NK-92 treated with Interleukin-12 subunit alpha and Interleukin-12 subunit beta, amount 100 ng/mL, for 24 hours (cell line): ENCODE results near the gene PHC2.
A peak's percentile ranks its signal among the peaks of the same experiment; 100 is the strongest.

ENCODE experiments used
- DNase-seq: peaks from one replicate; lab custom pipeline; 2025; lab: John Stamatoyannopoulos, UW

PHC2 gene

DNA sequence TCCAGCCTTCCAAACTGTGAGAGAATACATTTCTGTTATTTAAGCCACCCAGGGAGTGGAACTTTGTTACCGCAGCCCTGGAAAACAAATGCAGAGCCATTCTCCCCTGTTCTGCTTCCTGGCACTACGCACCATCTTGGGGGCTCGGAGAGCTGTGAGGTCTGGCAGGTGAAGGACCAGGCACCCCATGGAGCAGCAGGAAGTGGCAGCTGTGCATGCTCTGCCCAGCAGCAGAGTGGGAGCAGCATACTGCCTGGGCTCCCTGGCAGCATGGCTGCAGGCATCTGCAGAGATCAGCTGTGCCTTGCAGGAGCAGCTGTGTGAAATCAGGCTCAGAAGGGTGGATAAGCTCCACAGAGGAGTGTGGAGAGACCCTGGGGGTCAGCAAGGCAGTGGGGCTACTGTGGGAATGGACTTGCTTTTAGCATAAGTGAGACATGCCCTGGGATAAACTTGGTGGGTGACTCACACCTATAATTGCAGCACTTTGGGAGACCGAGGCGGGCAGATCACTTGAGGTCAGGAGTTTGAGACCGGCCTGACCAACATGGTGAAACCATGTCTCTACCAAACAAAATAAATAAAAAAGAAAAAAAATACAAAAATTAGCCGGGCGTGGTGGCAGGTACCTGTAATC is 23.9 kb upstream of the PHC2 start:
- no peak for DNase-seq

GRCh38 chr1:33446590-33446989 is 15.7 kb upstream of the PHC2 start:
- no peak for DNase-seq

DNA sequence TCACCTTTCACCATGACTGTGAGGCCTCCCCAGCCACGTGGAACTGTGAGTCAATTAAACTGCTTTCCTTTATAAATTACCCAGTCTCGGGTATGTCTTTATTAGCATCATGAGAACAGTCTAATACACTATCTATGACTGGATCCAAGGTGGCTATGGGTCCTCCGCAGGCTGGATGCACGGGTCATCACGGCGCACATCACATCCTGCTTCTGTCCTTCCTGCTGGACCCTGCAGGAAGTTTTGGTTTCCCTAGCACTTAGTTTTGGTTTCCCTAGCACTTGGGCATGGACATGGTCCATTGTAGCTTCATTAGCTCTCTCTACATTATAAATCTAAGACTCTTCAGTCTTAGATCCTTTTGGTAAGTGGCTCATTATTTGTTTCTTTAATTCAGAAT is 14.2 kb upstream of the PHC2 start:
- no peak for DNase-seq

- DNase-seq: no peak
These were observed 12.8 kb upstream of the PHC2 start for GRCh38 chr1:33443705-33444180.

DNA sequence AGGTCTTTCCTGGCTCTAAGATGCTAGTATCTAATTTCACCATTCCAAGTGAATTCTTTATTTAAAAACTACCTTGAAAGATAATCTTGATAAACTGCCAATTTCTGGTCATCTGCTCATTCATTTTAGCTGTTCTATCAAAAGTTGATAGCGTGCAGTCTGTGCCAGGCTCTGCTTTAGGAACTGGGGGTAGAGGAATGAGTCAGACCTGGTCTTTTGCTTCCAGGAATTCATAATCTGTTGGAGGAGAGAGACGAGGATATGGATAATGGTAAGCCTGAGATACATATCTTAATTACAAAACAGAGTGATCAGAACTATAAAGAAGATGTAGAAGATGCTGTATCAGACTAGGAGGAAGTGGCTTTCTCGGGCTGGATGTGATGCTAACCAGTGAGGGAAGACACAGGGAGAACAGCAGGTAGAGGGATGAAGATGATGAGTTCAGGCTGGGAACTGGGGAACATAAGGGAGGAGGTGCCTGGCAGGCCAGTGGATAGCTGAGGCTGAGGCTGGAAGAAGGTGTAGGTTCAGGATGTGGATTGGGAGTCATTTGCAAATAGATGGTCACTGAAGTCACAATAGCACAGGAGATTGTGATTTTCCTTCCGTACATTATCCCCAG is 12.3 kb upstream of the PHC2 start:
- no peak for DNase-seq

GRCh38 chr1:33442141-33442540 is 11.2 kb upstream of the PHC2 start:
- no peak for DNase-seq

DNA sequence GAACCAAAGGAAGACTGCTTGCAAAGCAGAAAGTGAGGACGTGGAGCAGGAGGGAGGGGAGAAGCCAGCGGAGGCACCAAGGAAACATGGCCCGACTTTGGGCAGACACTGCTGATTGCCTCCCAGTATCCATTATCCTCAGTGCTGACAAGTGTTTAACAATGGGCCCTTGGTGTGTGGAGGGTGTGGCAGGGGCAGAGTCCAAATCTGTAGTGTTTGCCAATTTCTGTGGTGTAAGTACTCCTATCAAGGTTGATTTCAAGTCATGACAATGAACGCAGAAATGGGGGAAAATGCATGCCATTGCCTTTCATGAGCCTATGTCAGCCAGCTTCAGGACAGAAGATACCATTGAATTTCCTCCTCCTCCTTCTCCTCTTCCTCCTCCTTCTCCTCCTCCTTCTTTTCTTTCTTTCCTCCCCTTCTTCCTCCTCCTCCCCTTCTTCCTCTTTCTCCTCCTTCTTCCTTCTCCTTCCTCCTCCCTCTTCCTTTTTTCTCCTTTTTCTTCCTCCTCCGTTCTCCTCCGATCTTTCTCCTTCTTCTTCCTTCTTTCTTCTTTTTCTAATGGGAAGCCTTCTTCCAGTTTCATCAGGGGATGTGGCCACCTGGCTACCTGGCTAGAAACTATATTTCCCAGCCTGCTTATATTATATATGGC is 10.3 kb upstream of the PHC2 start:
- DNase-seq: no peak

DNA sequence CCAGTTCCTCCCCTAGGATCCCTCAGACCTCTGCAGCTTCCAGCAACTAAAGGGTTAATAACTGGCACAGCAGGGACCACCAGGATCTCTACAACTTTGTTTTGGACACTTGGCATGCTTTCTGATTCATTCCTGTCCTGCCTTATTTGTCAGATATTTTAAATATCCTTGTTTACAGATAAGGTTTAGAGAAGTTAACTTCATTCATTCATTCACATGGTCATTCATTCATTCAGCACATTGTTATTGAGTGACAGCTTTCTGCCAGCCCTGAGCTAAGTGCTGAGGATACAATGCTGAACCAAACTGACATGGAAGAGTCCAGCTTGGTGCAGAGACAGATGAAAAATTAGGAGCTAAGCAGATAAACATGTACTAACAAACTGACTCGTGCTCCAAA is 8.8 kb upstream of the PHC2 start:
- DNase-seq: no peak

GRCh38 chr1:33438364-33439160 is 7.7 kb upstream of the PHC2 start:
- DNase-seq: no peak

GRCh38 chr1:33436557-33437285 is 5.8 kb upstream of the PHC2 start:
- no peak for DNase-seq

DNA sequence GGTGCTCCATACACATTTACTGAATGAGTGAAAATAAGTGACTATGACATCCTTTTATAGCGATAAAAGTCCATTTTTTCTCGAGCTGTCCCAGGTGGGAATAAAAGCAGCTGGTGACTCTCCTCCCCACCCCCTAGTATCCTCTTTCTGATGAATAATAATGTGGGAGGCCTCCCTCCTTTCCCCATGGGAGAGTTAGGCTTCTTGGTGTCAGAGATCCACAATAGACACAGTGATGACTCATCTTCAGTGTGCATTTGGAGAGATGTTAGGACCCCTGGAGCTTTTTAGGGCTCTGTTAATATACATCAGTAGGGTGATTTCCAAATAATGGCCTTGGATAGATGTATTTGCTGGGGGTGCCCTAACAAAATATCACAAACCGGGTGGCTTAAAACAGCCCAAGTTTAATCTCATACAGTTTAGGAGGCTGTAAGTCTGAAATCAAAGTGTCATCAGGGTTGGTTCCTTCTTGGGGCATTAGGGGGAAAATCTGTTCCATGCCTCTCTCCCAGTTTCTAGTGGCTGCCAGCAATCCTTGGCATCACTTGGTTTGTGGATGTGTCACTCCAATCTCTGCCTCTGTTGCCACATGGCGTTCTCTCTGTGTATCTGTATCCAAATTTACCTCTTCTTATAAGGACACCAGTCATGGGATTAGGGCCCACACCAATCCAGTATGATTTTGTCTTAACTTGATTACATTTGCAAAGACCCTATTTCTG is 4.4 kb upstream of the PHC2 start:
- DNase-seq: no peak

DNA sequence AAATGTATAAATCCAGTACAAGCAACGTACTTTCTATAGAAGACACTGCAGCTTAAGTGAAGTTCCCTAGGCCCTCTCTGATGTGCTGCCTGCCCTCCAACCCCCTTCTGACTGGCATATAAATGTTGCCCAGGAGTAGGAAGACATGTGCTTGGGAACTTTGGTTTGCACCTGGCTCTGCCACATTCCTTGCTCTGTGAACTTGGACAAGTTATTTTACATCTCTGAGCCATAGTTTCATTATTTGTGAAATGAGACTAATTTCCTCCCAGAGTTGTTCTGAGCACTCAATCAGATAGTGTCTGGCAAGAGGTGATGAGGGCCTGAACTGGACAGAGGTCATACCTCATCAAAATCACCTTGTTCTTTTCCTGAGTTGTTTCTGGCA is 3.5 kb upstream of the PHC2 start:
- DNase-seq: no peak

GRCh38 chr1:33433509-33434362 is 2.8 kb upstream of the PHC2 start:
- peak; percentile 53 for DNase-seq

DNA sequence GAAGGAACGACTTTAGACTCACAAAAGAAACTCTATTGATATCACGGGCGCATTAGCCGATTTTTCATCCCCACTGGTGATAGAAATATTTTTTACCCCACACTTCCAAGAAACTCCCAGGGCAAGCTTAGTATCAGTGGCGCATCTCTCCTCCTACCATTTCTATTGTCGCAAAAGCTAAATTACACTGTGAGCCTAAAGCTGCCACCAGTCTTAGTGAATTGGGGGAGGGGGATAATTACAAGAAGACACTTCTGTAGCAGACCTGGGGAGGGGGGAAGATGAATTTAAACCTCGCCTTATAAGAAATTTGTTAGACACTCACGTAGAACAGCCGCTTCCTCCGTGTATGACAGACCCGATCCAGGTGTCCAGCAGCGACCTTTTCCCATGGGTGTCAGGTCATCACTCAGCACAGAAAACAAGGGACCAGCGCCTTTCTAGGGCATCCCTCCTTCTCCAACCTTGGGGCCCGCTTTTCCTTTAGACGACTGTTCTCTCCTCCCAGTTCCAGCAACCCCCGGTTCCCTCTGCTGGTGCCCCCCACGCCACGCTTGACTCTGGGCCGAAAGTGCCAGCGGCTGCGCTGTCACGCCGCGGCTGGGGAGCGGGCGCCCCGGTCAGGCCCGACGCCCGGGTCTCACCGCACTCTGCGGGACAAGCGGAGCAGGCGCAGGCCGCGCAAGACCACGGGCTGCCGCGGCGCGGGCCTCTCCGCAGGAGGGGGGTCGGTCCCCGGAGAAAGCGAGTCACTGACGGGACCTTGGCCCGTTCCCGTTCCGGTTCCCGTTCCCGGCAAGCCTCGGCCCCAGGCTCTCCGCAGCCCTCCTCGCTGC is 821 bp downstream of the PHC2 start:
- DNase-seq: no peak

DNA sequence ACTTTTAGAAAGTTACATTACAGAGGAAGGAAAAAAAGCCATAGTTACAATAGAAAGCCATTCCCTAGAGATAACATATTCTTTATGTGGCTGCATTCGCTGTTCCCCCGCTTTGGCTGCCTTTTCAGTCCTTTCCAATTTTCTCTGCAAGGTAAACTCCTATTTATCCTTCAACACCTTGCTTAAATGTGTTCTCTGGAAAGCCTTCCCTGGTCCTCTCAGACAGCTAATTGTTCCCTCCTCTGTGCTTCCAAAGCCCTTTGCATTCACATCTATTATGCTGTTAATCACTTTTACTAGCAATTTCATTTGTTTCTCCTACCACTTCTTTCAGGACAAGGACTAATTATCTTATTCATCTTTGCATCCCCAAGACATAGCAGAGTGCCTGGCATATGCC is 1.6 kb downstream of the PHC2 start:
- DNase-seq: no peak

- DNase-seq: no peak
These were observed 2.2 kb downstream of the PHC2 start for GRCh38 chr1:33428661-33429060.

GRCh38 chr1:33426916-33427315 is 4.0 kb downstream of the PHC2 start:
- DNase-seq: no peak

DNA sequence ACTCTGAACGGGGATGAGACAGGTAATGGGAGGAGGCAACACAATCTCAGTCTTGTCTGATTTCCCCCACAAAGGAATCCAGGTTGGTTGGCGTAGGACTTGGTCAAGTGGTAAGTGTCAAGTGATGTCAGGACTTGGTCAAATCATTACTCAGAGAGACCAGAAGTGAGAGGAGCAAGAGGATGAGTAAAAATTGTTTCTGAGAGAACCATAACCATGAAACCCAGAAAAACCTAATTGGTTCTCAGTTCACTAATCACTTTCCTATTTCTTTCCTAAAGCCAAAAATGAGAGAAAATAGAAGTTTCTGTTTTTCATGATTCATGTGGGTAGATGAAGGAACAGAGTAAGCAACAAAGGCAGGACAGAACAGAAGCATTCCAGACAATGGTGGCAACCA is 5.0 kb downstream of the PHC2 start:
- no peak for DNase-seq

DNA sequence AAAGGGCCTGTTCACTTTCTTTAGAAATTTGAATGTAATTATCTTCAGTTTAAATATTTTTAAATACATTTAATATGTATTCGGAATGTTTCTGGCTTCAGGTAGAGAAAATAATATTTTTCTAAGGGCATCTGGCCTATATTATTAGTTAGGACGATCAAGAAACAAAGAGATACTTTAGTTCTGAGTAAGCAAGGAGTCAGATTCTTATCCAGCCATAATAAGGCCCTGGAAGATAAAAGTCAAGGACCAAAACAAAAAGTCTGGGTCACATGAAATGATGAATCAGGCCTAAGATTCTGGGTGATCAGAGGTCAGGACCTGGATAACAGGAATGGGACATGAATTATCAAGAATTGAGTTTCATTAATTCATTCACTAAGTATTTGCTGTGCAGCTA is 6.3 kb downstream of the PHC2 start:
- DNase-seq: no peak

GRCh38 chr1:33424205-33424604 is 6.7 kb downstream of the PHC2 start:
- DNase-seq: no peak
